HG02840 (cell line): ENCODE measurements around the gene WASF3.

Experiments used
- ATAC-seq: cut with Tn5 transposase; IDR thresholded peaks from one replicate; pipeline ENCODE4 v1.9.1; 2021; ENCODE audit warnings: mild to moderate bottlenecking, moderate library complexity, moderate number of reproducible peaks; ENCODE audit not compliant: unreplicated experiment, low FRiP score

The WASF3 gene

DNA sequence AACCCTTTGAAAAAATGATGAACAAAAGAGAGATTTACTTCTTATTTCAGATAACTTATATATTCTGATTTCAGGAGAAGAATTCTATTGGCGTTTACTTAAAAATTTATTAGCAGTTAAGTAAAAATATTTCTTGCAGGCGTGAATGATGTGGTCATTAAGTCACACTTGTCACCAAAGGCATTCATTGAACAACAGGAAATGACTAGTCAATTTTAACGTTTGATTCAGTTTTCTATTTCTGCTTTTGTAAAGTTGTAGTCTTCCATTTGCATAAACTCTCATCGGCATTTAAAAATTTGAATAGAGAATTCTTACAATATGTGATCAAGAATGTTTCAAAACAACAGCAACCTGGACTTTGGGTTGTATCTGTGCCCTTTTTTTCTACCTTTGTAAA is 119.7 kb downstream of the WASF3 start:
- no peak for ATAC-seq

DNA sequence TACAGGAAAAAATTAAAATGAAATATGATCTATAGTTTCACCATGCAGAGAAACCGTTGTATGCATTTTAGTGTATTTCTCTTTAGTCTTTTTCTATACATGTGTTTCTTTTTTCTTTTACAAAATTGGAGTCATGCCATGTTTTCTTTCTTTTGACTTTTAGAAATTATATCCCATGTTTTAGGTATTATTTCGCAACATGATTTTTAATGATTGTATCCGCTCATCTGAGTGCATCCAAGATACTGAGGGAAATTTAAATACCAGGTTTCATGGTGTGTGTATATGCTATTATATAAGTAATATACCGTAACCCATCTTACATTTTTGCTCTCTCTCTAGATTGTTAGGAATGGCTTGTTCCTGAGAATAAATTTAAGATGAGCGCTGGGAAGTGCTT is 120.8 kb downstream of the WASF3 start:
- no peak for ATAC-seq

DNA sequence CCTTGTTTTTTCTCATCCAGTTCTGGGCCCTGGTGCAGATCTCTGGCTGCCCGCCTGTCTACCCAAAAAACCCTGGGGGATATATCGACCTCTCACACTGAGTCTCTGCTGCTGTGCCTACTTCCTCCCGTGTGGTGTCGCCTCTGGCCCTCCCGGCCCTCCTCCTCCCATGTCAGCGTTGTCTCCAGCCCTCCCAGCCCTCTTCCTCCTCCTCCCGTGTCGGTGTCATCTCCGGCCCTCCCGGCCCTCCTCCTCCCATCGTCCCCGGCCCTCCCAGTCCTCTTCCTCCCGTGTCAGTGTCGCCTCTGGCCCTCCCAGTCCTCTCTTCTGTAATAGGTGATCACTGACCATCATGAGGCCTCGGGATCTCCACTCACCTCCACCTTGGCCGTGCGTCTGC is 121.3 kb downstream of the WASF3 start:
- ATAC-seq, result no peak

DNA sequence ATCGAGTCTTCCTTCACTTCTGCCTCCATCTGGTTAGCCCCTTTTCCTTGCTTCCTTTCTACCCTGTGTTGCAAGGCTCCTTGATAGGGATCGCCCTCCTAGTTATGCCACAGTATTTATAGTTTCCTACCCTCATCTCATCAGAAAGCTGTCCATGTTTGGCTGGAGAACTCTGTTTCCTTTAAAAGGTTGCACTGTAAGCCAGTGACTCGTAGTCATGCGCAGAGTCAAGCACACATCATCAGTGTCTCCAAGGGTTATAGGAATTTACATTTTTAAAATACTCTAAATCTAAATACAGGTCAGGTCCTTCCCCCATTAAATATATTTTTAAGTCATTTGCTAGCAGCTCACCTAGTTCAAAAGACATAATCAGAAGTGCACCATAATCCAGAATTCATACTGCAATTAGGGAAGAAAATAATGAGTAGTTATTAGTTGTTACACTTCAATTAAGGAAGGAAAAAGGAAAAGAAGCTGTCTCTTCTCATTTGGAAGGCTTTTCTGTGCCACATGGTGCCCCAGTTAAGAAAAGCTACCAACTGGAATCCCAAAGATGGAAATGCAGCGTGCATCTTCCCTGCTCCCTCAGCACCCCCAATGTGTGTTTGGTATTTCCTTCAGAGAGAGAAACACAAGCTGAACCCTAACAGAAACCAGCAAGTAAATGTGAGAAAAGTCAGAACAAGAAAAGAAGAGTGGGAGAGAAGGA is 122.1 kb downstream of the WASF3 start:
- no peak for ATAC-seq

DNA sequence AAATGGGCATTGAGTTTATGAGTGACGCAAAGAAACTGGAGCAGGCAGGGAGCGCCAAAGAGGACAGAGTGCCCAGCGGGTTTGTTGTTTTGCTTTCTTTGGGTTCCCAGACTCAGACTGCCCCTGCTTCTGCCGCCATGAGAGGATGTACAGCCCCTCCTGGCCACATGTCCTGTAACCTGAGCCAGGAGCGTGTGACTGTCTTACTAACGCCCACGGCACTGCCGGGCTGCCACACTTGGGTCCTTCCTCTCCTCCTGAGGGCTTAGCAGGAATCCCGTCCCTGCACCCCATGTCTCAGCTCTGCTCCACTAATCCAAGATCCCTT is 122.6 kb downstream of the WASF3 start:
- ATAC-seq, result no peak

DNA sequence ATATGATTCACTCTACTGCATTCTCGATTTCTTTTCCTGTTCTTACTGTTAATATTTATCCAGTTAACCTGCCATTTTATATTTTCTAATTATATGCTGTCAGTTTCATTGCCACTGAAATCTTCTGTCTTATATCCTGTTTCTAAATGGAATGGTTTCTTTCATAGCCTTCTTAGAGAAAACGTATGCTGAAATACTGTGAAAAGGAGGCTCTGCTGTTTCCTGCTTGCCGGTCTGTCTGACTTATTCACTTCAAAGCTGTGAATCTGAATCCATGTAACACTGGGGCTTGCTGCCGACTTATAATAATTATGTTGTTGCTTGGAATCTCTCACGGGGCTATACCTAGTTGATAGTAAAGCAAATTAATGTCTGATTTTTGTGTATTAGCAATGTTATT is 123.1 kb downstream of the WASF3 start:
- no peak for ATAC-seq

DNA sequence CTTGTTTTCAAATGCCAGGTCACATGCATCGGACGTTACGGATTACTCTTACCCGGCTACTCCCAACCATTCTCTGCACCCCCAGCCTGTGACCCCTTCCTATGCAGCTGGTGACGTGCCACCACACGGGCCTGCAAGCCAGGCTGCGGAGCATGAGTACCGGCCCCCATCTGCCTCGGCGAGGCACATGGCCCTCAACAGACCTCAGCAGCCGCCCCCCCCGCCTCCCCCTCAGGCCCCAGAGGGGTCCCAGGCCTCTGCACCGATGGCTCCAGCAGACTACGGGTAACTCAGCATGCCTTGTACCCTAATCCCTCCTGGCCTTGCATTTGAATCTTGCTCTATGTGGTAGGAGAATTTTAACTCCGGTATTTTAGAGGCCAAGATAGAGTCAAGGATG is 123.6 kb downstream of the WASF3 start:
- no peak for ATAC-seq

DNA sequence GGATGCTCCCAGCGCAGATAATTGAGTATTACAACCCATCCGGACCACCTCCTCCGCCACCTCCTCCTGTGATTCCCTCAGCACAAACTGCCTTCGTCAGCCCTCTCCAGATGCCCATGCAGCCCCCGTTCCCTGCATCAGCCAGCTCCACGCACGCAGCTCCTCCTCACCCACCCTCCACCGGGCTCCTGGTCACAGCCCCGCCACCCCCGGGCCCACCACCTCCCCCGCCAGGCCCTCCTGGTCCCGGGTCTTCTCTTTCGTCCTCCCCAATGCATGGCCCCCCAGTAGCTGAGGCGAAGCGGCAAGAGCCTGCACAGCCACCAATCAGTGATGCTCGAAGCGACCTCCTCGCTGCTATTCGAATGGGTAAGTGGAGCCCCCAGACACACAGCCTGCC is 125.1 kb downstream of the WASF3 start:
- ATAC-seq, result no peak

DNA sequence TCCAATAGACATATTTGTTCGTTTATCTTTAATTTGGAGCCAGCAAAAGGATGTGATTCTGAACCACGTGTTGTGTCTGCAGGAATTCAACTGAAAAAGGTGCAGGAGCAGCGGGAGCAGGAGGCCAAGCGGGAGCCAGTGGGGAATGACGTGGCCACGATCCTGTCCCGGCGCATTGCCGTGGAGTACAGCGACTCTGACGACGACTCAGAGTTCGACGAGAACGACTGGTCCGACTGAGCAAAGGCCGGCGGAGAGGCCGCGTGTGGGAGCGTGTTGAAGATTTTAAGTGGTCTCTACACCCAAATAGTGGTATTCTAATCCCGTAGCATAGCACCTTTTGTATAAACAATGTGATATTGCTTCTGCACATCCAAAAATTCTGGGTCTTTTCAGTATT is 128.1 kb downstream of the WASF3 start:
- no peak for ATAC-seq

DNA sequence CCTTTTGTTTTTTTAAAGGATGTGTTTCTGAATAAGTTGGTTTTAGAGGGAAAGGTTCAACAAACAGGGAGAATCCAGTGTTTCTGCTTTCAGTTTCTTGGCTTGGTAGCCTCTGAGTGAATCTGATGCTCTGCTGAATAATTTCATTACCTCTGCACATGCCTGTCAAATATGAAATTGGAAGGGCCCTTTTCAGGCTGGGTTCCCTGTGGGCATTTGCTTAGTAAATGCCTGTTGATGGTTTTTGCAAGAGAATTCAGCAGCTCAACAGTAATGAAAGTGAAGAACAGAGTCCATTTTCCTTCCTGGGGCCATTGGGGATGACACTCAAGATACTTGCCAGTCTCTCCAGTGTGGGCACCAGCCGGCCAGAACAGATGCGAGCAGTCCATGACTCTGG is 128.8 kb downstream of the WASF3 start:
- ATAC-seq, result no peak

DNA sequence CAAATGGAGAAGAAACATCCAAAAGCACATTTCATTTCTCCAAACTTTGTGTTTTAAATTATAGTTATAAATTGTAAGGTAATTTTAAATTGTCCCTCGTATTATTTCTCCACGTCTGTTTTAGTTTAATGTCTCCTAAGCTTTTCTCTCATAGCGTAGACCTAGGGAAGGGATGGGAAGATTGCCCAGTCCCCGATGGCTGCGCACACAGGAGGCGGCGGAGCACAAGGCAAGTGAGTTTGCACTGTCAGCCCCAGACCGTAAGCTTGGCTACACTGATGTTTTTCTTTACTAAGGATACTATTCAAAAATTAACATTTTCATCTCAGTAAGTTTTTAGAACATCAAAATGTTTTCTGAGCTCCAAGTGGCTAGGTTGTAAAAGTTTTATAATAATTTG is 130.8 kb downstream of the WASF3 start:
- ATAC-seq, result no peak

DNA sequence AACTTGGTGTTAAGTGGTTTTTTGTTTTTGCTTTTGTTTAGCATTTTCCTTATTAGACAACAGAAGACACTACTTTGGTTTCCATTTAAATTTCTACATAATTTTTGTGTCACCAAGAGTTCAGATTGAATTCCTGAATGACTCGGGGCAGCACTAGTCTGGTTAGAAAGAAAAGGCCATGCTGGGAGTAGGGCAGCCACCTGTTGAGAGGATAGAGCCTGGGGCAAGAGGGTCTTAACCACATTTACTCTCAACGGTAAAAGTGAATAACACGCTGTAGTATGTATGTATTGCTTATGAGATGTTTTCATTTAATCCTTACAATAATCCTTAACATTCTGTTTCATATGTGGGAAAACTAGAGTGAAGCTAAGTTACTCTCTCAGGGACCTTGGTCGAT is 131.5 kb downstream of the WASF3 start:
- no peak for ATAC-seq

DNA sequence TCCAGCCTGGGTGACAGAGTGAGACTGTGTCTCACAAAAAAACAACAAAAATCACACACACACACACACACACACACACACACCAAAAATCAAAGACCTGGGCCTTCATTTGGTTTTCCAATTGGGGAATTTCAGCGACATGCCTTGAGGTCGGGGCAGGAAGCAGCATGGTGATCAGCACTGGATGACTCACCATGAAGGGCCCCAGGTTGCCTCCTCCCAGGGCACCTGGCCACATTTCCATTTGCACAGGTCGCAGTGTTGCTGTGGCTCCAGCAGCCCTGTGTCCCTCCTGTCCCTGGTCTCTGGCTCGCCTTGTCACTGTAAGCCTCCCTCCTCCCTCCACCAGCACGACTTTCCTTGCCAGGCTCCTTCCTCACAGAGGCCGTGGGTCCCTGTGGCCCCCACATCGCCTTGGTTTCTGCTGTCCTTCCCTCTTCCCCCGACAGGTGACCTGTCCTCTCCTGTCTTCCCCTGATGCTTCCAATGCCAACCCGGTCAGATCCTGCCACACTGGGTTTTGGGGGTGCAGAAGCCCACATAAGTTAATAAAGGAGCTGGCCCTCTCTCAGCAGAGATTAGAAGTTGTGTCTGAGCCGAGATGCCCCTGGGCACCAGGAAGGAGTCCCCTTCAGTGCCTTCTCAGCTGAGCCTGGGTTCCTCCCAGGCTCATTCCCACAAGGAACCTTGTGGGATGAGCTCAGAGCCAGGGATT is 136.4 kb downstream of the WASF3 start:
- no peak for ATAC-seq

DNA sequence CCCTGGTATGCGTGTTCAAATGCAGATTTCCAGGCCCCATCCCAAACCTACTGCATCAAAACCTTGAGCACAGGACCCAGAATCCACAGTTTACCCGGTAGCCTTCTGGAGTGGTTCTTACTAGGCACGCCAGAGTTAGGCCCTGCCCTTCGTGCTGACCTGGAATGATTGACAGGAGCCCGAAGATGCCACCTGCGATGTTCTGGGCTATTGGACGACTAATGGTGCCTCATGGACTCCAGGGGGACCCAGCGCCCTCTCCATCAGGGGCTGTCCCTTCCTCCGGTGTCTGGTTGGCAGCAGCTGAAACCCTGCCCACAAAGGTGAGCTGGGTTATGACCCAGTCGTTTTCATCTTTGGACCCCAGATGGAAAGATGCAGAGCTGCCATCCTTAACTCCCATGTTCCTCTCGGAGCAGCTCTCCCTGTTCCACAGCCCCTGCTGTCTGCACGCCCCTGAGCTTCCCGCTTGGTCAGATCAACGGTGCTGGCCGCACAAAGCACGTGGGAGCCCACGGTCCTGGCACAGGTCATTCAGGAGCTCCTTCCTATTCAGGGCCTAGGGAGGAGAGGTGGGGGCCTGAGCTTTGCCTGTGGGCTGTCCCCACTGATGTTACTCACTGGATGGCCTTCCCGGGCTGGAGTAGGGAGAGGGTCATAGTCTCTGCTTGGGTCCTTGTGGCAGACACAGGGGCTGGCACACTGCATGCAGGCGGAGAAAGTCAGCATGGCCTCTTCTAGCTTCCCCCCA is 137.3 kb downstream of the WASF3 start:
- ATAC-seq, result no peak

DNA sequence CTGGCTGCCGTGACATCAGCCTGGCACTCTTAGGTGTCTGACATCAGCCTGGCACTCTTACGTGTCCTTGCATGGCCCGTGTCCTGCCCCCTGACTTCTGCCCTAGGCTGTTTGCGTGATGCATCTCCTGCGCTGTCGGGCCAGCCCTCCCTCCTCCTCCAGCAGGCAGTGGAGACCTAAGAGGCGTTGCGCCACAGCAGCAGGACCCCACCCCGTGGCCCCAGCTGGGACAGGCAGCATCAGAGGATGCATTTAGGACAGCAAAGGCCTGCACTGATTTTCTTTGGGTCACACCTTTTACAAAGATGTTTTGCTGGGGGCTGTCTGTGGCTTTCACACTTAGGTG is 137.8 kb downstream of the WASF3 start:
- ATAC-seq, result no peak

DNA sequence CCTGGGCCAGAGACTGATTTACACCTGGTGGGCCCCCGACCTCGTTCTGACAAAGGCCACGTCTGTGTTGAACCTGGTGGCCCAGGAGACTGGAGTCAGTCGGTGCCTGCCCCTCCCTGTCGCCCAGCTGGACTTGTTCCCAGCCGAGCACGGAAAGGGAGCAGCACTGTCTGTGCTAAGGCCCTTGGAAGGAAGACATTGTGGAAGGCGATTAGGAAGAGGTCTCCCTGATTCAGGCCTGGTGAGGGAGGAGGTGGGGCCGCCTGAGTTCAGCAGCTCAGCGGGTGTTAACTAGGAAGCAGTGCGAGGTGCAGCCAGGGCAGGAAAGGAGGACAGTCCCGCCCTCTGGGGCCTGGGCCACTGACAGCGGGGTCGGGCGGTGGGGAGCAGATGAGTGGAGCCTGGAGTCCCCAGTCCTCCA is 138.4 kb downstream of the WASF3 start:
- ATAC-seq, result no peak

DNA sequence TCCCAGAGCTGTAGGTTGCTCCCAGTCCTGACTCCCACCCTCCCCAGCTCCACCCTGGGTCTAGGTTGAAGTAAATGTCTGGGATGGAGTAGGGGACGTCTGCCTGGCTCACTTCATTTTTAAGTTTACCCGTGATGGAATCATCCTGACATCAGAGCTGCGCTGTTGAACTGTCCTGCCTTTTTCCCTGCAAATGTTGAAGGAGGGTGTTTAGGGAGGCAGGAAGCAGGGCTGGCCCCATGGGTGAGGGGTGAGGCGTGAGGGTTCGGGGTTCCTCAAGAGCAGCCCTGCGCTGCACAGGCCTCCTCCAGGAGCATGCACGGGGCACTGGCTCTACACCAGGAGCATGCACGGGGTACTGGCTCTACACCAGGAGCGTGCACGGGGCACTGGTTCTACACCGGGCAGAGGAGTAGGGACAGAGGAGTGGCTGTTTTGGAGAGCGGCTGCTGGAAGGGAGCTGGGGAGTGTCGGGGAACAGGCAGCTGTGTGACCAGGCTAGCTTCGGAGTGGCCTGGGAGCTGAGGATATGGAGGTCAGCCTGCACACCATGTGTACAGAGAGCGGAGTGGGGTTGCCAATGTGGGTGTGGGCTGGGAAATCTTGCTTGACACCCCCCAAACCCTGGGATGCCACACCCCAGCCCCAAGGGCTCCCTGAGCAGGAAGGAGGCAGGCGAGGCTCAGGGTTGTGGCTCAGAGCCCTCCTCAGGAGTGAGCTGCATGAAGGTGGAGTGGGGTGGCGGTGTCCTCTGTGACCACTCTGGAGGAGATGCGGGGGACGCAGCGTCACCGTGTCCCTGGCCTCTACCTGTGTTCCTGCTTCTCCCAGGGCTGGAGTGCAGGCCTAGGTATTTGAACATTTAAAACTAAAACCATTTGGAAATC is 139.8 kb downstream of the WASF3 start:
- ATAC-seq, result no peak

DNA sequence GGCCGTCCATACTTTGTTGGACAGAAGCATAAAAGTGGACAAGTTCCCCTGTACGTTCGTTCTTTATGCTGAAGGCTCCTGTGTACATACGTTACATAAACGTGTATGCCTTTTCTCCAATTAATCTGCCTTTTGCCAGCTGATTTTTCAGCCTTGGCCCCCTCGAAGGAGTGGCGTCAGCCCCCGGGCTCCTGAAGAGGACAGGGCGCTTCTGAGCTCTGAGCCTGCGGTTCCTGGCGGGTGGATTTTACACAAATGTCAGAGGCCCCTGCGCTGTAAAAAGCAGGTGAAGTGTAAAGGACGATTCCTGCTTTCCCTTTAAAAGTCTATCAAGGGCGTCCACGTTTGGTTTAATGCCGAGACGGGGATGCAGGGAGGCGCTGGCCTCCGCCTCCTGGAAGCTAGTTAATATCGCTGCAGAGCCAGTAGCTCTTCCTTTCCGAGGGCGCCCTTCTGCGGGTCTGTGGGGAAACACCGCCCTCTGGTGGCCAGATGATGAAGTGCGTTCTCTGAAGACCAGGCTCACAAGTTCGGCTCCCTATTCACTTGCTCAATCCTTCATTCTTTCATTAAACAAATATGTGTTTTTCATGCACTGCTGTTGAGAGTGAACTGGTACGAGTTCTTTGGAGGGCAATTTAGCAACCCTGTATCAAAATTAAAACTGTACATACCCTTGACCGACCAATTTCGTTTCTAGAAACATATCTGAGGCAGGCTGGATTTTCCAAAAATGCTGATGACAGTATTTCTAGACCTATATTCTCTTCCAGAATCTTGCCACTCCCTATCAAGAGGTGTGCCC is 141.1 kb downstream of the WASF3 start:
- ATAC-seq, result peak; percentile 86

DNA sequence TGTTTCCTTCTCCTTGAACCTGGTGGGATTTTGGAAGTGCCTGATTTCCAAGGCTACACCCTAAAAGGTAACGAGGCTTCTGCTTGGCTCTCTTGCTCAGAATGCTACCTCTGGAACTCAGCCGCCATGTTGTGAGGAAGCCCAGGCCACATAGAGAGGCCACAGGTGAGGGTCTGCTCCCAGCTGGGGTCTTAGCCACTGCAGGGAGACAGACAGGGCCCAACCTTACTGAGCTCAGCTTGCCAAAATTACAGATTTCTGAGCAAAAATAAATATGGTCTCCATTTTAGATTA is 141.7 kb downstream of the WASF3 start:
- ATAC-seq, result no peak

DNA sequence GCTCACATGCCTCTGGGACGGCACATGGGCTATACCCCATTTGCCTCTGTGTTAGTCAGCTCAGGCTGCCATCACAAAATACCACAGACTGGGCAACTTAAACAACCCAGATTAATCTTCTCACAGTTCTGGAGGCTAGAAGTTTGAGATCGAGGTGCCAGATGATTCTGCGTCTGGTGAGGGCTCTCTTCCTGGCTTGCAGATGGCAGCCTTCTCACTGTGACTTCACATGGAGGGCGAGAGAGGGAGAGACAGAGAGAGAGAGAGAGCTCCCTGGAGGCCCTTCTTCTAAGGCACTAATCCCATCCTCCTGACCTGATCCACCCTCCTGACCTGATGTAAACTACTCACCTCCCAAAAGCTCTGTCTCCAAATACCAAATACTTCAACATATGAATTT is 148.1 kb downstream of the WASF3 start:
- ATAC-seq, result no peak
